SK-N-SH (cell line): ENCODE measurements around the gene MRAP2. TPM values are rescaled to one million over a fixed set of nuclear protein-coding genes. Genes with fewer than 3 reads are reported as not detected.

ENCODE experiments used
- CTCF ChIA-PET: fragments of 300-600, 350-600 bp; formaldehyde crosslinking; extraction: SDS; loops from one replicate; lab custom pipeline; 2021; lab: Yijun Ruan, JAX
- POLR2A ChIA-PET: fragments of 350-600 bp; sonication (Branson Sonifier 250); formaldehyde crosslinking; extraction: SDS; loops from one replicate; lab custom pipeline; 2020; ENCODE audit warnings: antibody characterized with exemption, inconsistent platforms; lab: Yijun Ruan, JAX
- DNase-seq: peaks from one replicate; pipeline ENCODE4 v3.0.0; 2012
- H2AFZ ChIP-seq: fragments of 200-600 bp; sonication (generic); 2 replicates; pipeline ENCODE4 v1.8.1; 2016; ENCODE audit warnings: antibody characterized with exemption, mild to moderate bottlenecking, low read depth
- H3F3A ChIP-seq: fragments of 200-600 bp; sonication (generic); replicated peaks from 2 replicates; pipeline ENCODE3; 2016; ENCODE audit warnings: antibody characterized with exemption, mild to moderate bottlenecking; ENCODE audit not compliant: insufficient read depth
- H3K27ac ChIP-seq, 2 experiments: fragments of 200-500 bp in 1 of 2; fragments of 200-600 bp in 1 of 2; sonication (Bioruptor generic) in 1 of 2; sonication (generic), shearing (Covaris generic) in 1 of 2; 2 replicates each; pipeline versions ENCODE4 v1.5.1 to v1.6.1; 2014 to 2016; ENCODE audit warnings: low read depth in 2 of 2, inconsistent platforms in 1 of 2, low read length in 1 of 2, mild to moderate bottlenecking in 1 of 2, mixed read lengths in 1 of 2
- H3K27me3 ChIP-seq: fragments of 200-600 bp; sonication (generic), shearing (Covaris generic); 2 replicates; pipeline ENCODE4 v1.6.1; 2016; ENCODE audit warnings: mixed run types; ENCODE audit not compliant: insufficient read depth
- H3K36me3 ChIP-seq, 2 experiments: fragments of 200-500 bp in 1 of 2; fragments of 200-600 bp in 1 of 2; sonication (Bioruptor generic) in 1 of 2; sonication (generic) in 1 of 2; replicated peaks in 1 of 2; 2 replicates each; pipeline versions ENCODE3 to v1.5.1; 2014 to 2016; ENCODE audit warnings: low read length in 1 of 2, mild to moderate bottlenecking in 1 of 2; ENCODE audit not compliant: insufficient read depth in 2 of 2, control insufficient read depth in 1 of 2
- H3K4me1 ChIP-seq, 2 experiments: fragments of 200-500 bp in 1 of 2; fragments of 200-600 bp in 1 of 2; sonication (Bioruptor generic) in 1 of 2; sonication (generic), shearing (Covaris generic) in 1 of 2; 2 replicates each; pipeline versions ENCODE4 v1.5.1 to v1.6.1; 2014 to 2016; ENCODE audit warnings: low read depth in 1 of 2, low read length in 1 of 2, mixed run types in 1 of 2; ENCODE audit not compliant: insufficient read depth in 2 of 2, control insufficient read depth in 1 of 2
- H3K4me2 ChIP-seq: fragments of 200-600 bp; sonication (generic), shearing (Covaris generic); 2 replicates; pipeline ENCODE4 v1.6.1; 2017; ENCODE audit warnings: mixed run types
- H3K4me3 ChIP-seq, 2 experiments: fragments of 200-500 bp in 1 of 2; fragments of 200-600 bp in 1 of 2; sonication (Bioruptor generic) in 1 of 2; sonication (generic), shearing (Covaris generic) in 1 of 2; 2 replicates each; pipeline versions ENCODE4 v1.5.1 to v1.8.1; 2014 to 2016; ENCODE audit warnings: low read depth in 2 of 2, inconsistent platforms in 1 of 2, low read length in 1 of 2, mild to moderate bottlenecking in 1 of 2, mixed read lengths in 1 of 2, moderate library complexity in 1 of 2
- H3K79me2 ChIP-seq: fragments of 200-600 bp; sonication (generic); 2 replicates; pipeline ENCODE4 v1.8.1; 2017; ENCODE audit warnings: mild to moderate bottlenecking; ENCODE audit not compliant: insufficient read depth
- H3K9ac ChIP-seq: fragments of 200-600 bp; sonication (generic); 2 replicates; pipeline ENCODE4 v1.6.1; 2017; ENCODE audit warnings: mixed run types
- H3K9me2 ChIP-seq: fragments of 200-600 bp; sonication (generic); 2 replicates; pipeline ENCODE4 v1.6.1; 2017; ENCODE audit warnings: mixed run types
- H3K9me3 ChIP-seq: fragments of 200-600 bp; sonication (generic); 2 replicates; pipeline ENCODE4 v1.6.1; 2017; ENCODE audit warnings: mixed run types, mild to moderate bottlenecking, moderate library complexity
- H4K20me1 ChIP-seq: fragments of 200-600 bp; sonication (generic); 2 replicates; pipeline ENCODE4 v1.6.1; 2017; ENCODE audit warnings: mild to moderate bottlenecking, mixed run types; ENCODE audit not compliant: insufficient read depth
- EZH2phosphoT487 ChIP-seq: fragments of 200-600 bp; sonication (generic); IDR thresholded peaks from 2 replicates; pipeline ENCODE4 v1.6.1; 2017; ENCODE audit warnings: low read depth, mixed run types, mild to moderate bottlenecking, antibody characterized with exemption, moderate library complexity, borderline replicate concordance
- GABPA ChIP-seq: IDR thresholded peaks from 2 replicates; pipeline ENCODE4 v1.4.0; 2012; ENCODE audit warnings: low read depth, mild to moderate bottlenecking
- IRF3 ChIP-seq: fragments of 150-350 bp; IDR thresholded peaks from 2 replicates; pipeline ENCODE4 v1.6.1; 2016; ENCODE audit warnings: mild to moderate bottlenecking, low read depth, low read length
- JUND ChIP-seq: IDR thresholded peaks from 2 replicates; pipeline ENCODE4 v1.4.0; 2012
- MAX ChIP-seq: IDR thresholded peaks from 2 replicates; pipeline ENCODE4 v1.4.0; 2012; ENCODE audit warnings: low read depth
- MXI1 ChIP-seq: IDR thresholded peaks from 2 replicates; pipeline ENCODE4 v1.6.1; 2012; ENCODE audit warnings: mild to moderate bottlenecking, low read depth, low read length, improper control_type of control experiment
- NRF1 ChIP-seq: IDR thresholded peaks from 2 replicates; pipeline ENCODE4 v1.6.1; 2012; ENCODE audit warnings: low read depth, mild to moderate bottlenecking, low read length
- POLR2AphosphoS5 ChIP-seq: IDR thresholded peaks from 2 replicates; pipeline ENCODE4 v1.6.1; 2012; ENCODE audit warnings: low read depth, low read length
- RAD21 ChIP-seq: IDR thresholded peaks from 2 replicates; pipeline ENCODE4 v1.6.1; 2012; ENCODE audit warnings: mild to moderate bottlenecking, low read length
- RCOR1 ChIP-seq: fragments of 150-350 bp; IDR thresholded peaks from 2 replicates; pipeline ENCODE4 v1.6.1; 2017; ENCODE audit warnings: antibody characterized with exemption, low read length
- RFX5 ChIP-seq: IDR thresholded peaks from 2 replicates; pipeline ENCODE4 v1.6.1; 2012; ENCODE audit warnings: mild to moderate bottlenecking, improper control_type of control experiment, low read length
- SIN3A ChIP-seq: IDR thresholded peaks from 2 replicates; pipeline ENCODE4 v1.6.1; 2012; ENCODE audit warnings: low read depth, mild to moderate bottlenecking, low read length, moderate library complexity, borderline replicate concordance
- TAF1 ChIP-seq: IDR thresholded peaks from 2 replicates; pipeline ENCODE4 v1.6.1; 2012; ENCODE audit warnings: low read depth, mild to moderate bottlenecking, low read length, moderate library complexity, borderline replicate concordance
- TCF12 ChIP-seq: IDR thresholded peaks from 2 replicates; pipeline ENCODE4 v1.4.0; 2012
- USF1 ChIP-seq: IDR thresholded peaks from 2 replicates; pipeline ENCODE4 v1.4.0; 2012; ENCODE audit warnings: low read depth, borderline replicate concordance
- USF2 ChIP-seq: fragments of 150-350 bp; IDR thresholded peaks from 2 replicates; pipeline ENCODE4 v1.6.1; 2017; ENCODE audit warnings: antibody characterized with exemption, low read length, low read depth, borderline replicate concordance
- YY1 ChIP-seq: IDR thresholded peaks from 2 replicates; pipeline ENCODE4 v1.4.0; 2012; ENCODE audit warnings: low read depth, mild to moderate bottlenecking
- ZBTB33 ChIP-seq: IDR thresholded peaks from 2 replicates; pipeline ENCODE4 v1.4.0; 2012; ENCODE audit warnings: low read depth, borderline replicate concordance
- WGBS: methylation state at CpG from one replicate; pipeline ENCODE4 v1.1.6; 2017; ENCODE audit warnings: low lambda C conversion rate; 5-methylcytosine and 5-hydroxymethylcytosine counted together
- polyA plus RNA-seq, 3 experiments: library from polyadenylated mRNA; depleted of rRNA; stranded (reverse); fragments of >200 nt; gene quantifications; 2 replicates each; pipeline ENCODE4 v1.2.3, GENCODE V29; 2012

The MRAP2 gene
- polyA plus RNA-seq, 1 of the 3 experiments (the other 2 are of a cell fraction): 0.12 TPM

GRCh38 chr6:84057908-84058307, 24.3 kb downstream of the MRAP2 start:
- ChIA-PET POLR2A (interaction anchor here (1.2 kb wide), 1 partner anchor 9 kb away, joined by 3 read pairs; no protein-coding TSS in a partner anchor), CTCF (interaction anchor here (0.7 to 1.6 kb wide), 2 partner anchors 9 to 127 kb away, joined by 3 read pairs; no protein-coding TSS in a partner anchor)
- Histone ChIP-seq H3K4me1 (peaks cover 0 to 20% of the 10 kb centered on the region in 2 experiments; a peak in 3 of 4 replicates), H3K27ac (peak overlapping the region in 1 of 2 experiments; percentile 51; a peak in 2 of 4 replicates), H3K9ac (no peak overlapping the region), H3K79me2 (no peaks in the 10 kb centered on the region), H4K20me1 (no peaks in the 10 kb centered on the region), H3F3A (no peaks in the 10 kb centered on the region), H3K27me3 (no peaks in the 10 kb centered on the region), H2AFZ (no peak overlapping the region), H3K4me2 (no peak overlapping the region), H3K9me3 (no peaks in the 10 kb centered on the region), H3K36me3 (no peaks in the 10 kb centered on the region), H3K9me2 (no peaks in the 10 kb centered on the region), H3K4me3 (no peak overlapping the region)
- no peak for DNase-seq
- TF ChIP-seq RFX5 (no peak), TAF1 (no peak), NRF1 (no peak)
- WGBS: 48% methylated on average over 4 of the region's 4 CpGs

GRCh38 chr6:84059082-84059481, 25.5 kb downstream of the MRAP2 start:
- Histone ChIP-seq H3K4me2 (no peak overlapping the region), H3K27me3 (no peaks in the 10 kb centered on the region), H3F3A (no peaks in the 10 kb centered on the region), H3K4me1 (peaks cover 0 to 19% of the 10 kb centered on the region in 2 experiments; a peak in 2 of 4 replicates), H4K20me1 (no peaks in the 10 kb centered on the region), H3K9me2 (no peaks in the 10 kb centered on the region), H3K4me3 (no peak overlapping the region), H3K79me2 (no peaks in the 10 kb centered on the region), H3K36me3 (no peaks in the 10 kb centered on the region), H3K9me3 (no peaks in the 10 kb centered on the region), H3K27ac (no peak overlapping the region), H3K9ac (no peak overlapping the region), H2AFZ (no peak overlapping the region)
- CTCF ChIA-PET: interaction anchor here (1.6 kb wide), 1 partner anchor 10 kb away, joined by 3 read pairs; no protein-coding TSS in a partner anchor
- POLR2A ChIA-PET: no interaction called here
- WGBS: 52% methylated on average over 2 of the region's 2 CpGs
- no peak for DNase-seq
- TF ChIP-seq RCOR1: no peak
- no peak for TF ChIP-seq JUND
- TF ChIP-seq POLR2AphosphoS5: no peak
- no peak for TF ChIP-seq USF1
- TF ChIP-seq ZBTB33: no peak

- no peaks in the 10 kb centered on the region for H3K9me3 ChIP-seq
- H3K4me1 ChIP-seq: peaks cover 0 to 19% of the 10 kb centered on the region in 2 experiments; a peak in 2 of 4 replicates
- H3K9ac ChIP-seq: no peak overlapping the region
- no peaks in the 10 kb centered on the region for H4K20me1 ChIP-seq
- H3K9me2 ChIP-seq: no peaks in the 10 kb centered on the region
- H3K4me3 ChIP-seq: no peak overlapping the region
- DNase-seq: no peak
- CTCF ChIA-PET: interaction anchor here (0.5 to 1.5 kb wide), 3 partner anchors 17 to 182 kb away, joined by 3 read pairs; no protein-coding TSS in a partner anchor
- H3K27me3 ChIP-seq: no peaks in the 10 kb centered on the region
- POLR2A ChIA-PET: interaction anchor here (0.7 kb wide), 1 partner anchor 10 kb away, joined by 3 read pairs; no protein-coding TSS in a partner anchor
- H3K27ac ChIP-seq: peak overlapping the region in 1 of 2 experiments; percentile 80; a peak in 2 of 4 replicates
- no peaks in the 10 kb centered on the region for H3K36me3 ChIP-seq
- H2AFZ ChIP-seq: no peak overlapping the region
- H3K79me2 ChIP-seq: no peaks in the 10 kb centered on the region
- TF ChIP-seq RAD21: no peak
- TF ChIP-seq IRF3: no peak
- no peak for TF ChIP-seq USF2
- no peak for TF ChIP-seq EZH2phosphoT487
- TF ChIP-seq YY1: no peak
- no peak for TF ChIP-seq JUND
- TF ChIP-seq SIN3A: no peak
- TF ChIP-seq MXI1: no peak
- no peak for TF ChIP-seq TCF12
- TF ChIP-seq GABPA: no peak
- TF ChIP-seq MAX: no peak
- no peaks in the 10 kb centered on the region for H3F3A ChIP-seq
- H3K4me2 ChIP-seq: no peak overlapping the region
Observed at GRCh38 chr6:84061174-84061573, 27.6 kb downstream of the MRAP2 start.
